Ishikawa (cell line): Measurements from ENCODE around the gene EYA2.

ENCODE experiments used
- EGR1 ChIP-seq: IDR thresholded peaks from 2 replicates; pipeline ENCODE4 v1.6.1; 2012
- EP300 ChIP-seq: IDR thresholded peaks from 2 replicates; pipeline ENCODE4 v1.6.1; 2012; ENCODE audit warnings: borderline replicate concordance
- FOXM1 ChIP-seq: IDR thresholded peaks from 2 replicates; pipeline ENCODE4 v1.6.1; 2012; ENCODE audit warnings: low read depth, borderline replicate concordance
- MAX ChIP-seq: IDR thresholded peaks from 2 replicates; pipeline ENCODE4 v1.6.1; 2012
- REST ChIP-seq: IDR thresholded peaks from 2 replicates; pipeline ENCODE4 v1.6.1; 2012; ENCODE audit warnings: low read depth, mild to moderate bottlenecking
- TAF1 ChIP-seq: IDR thresholded peaks from 2 replicates; pipeline ENCODE4 v1.6.1; 2012; ENCODE audit warnings: low read depth, mild to moderate bottlenecking
- USF1 ChIP-seq: IDR thresholded peaks from 2 replicates; pipeline ENCODE4 v1.6.1; 2012
- YY1 ChIP-seq: IDR thresholded peaks from 2 replicates; pipeline ENCODE4 v1.6.1; 2012; ENCODE audit warnings: low read depth

GRCh38 chr20:46954490-46955038 is 59.9 kb downstream of the EYA2 start:
- TF ChIP-seq TAF1: no peak
- TF ChIP-seq YY1: no peak
- no peak for TF ChIP-seq EGR1
- TF ChIP-seq MAX: no peak
- TF ChIP-seq EP300: no peak
- TF ChIP-seq FOXM1: no peak
- TF ChIP-seq USF1: no peak
- no peak for TF ChIP-seq REST
